HG03135 (cell line): Measurements from ENCODE around the gene WDFY2.
A peak's percentile ranks its signal among the peaks of the same experiment; 100 is the strongest.

Experiments
- ATAC-seq: cut with Tn5 transposase; IDR thresholded peaks from one replicate; pipeline ENCODE4 v1.9.1; 2021; ENCODE audit warnings: mild to moderate bottlenecking, moderate library complexity; ENCODE audit not compliant: unreplicated experiment

Gene WDFY2

DNA sequence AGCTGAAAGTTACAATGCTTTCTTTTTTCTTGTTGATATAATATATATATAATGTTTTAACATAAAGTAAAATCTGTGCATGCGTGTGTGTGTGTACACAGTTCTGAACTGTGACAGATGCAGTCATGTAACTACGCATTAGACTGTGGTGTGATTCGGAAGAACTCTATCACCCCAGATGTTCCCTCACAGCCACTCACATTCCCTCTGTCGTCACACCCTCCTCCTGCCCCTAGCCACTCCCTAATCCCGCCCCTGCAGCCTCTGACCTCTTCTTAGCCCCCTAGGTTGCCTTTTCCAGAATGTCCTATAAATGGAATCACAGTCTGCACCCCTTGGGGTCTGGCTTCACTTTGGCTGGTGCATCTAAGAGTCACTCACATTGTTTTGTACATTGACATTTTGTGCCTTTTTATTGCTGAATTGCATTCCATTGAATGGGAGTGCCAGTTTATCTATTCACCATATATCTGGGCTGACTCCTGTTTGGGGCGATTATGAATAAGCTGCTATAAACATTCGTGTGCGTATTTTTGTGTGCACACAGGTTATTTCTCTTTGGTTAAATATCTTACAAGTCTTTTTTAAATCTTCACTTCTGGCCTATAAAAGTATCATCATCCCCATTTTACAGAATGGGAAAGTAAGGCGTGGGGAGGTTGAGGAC is 199.3 kb downstream of the WDFY2 start:
- ATAC-seq: no peak

DNA sequence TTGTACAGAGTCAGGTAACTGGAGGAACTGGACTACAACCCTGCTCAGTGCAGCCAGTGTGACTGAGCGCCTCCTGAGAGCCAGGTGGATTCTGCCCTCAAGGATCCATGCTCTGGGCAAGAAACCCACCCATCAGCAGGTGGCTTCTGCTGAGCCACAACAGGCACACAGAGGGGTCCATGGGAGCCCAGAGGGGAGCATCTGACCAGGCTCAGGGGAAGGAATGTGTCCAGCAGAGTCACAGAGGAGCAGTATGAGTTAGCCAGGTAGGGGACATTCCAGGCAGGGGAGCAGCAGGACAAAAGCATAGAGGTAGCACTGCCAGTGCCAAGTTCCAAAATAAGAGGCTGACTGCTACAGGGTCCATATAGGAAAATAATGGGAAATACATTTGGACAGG is 199.8 kb downstream of the WDFY2 start:
- ATAC-seq: no peak

DNA sequence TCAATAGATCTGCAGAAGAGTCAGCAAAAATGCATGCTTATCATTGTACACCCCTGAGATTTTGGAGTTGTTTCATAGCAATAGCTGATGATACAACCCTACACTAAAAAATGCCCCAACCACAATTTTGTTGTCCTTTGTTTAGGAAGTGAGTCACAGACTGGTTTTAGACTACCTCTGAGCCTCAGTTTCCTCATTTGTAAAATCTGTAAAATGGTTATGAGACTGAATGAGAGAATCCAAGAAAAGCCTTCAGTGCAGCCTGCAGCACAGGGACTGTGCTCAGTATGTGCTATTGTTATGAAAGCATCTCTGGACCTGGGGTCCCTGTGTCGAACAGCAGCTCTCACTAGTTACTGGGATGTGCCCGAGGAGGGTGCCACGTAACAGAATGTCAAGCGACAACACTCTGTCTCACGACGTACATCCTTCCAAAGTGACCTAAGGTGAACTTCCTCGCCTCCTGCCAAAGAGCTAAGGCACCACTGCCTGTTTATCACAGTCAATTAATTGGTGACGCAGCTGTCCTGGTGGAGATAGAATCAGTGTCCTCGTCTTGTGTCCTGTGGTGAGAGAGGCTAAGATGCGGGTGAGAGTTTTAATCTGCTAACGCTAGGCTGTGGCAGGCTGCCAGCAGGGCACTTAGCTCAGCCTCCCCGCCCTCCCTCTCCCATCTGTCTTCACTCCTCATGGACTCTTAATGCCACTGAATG is 201.6 kb downstream of the WDFY2 start:
- no peak for ATAC-seq

DNA sequence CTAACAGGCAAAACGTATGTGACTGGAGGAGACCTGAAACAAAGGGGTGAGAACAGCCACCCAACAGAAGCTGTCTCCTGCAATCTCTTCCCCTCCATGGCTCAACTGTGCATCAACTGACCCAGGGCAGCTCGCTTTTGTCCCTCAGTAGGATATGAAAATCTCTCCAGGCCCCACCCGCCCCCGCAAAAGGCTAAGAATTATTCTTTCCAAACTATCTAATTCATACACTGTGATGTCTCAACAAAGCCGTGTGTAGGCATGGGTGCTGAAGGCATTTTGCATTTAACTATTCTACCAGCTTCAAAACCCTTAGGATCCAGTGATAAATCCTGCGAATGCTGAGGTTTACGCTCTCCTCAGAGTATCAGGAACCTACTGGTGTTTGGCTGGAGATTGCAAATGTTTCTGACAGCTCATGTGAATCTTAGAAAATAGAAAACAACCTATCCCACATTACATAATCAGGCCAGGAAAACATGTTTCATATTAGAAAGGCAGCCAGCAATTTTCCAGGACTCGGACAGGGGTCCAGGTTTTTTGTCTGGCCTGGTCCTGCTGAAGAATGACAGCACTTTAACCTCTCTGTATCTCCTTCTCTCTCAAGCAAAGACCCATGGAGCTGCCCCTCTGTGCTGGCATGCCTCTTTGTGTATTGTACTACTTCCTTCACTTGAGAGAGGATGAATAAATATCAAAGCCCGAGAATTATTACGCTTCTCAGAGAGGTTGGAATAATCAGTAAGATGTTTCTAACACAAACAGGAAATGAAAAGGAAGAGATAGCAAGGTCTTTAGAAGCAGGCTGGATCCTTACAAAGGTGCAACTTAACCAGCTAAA is 202.4 kb downstream of the WDFY2 start:
- ATAC-seq: no peak

DNA sequence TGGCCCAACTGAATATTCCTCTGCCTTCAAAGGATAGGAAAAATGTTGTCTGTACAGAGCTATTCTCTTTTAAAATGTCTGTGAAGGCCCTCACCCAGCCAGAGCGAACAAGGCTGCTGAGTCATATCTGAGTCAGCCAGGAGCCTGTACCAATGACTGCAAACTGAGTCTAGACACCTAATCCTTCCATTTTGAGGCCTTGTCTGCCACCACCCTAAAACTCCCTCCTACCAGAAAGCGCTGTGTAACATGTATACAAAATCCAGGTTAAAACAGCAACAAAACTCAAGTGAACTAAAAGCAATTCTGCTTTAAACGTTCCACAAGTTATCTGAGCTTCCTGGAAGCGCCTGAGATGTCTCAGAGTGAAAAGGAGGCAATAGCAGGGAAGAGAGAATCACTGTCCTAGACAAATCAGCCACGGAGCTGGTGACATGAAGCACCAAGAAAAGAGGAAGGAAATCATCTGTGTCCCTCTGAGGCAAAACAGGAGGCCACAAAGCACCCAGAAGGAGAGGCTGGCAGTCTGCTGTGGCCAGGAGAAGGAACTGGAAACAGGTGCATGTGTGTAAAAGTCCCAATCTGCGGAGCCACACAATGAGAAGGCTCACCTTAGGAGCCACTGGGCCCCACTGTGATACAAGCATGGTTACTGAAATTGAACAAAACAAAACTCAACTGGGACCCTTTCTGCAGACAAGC is 209.5 kb downstream of the WDFY2 start:
- no peak for ATAC-seq

DNA sequence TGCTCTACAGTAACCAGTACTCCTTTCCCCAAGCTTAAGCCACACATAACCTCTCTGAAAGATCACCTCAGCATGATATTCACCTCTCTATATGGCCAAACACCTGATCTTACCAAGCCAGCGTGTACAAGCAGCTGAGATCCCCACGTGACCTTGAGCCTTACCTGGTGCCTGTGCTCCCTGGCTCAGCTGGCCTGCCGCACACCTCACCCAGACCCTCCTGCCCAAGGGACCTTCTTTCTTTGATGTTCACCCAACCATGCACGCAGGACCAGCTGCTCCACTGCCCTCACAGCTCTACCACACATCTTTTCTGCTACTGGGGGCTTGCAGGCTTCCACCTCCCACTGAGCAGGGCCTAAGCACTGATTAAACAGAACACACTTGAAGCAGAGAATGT is 210.7 kb downstream of the WDFY2 start:
- no peak for ATAC-seq

DNA sequence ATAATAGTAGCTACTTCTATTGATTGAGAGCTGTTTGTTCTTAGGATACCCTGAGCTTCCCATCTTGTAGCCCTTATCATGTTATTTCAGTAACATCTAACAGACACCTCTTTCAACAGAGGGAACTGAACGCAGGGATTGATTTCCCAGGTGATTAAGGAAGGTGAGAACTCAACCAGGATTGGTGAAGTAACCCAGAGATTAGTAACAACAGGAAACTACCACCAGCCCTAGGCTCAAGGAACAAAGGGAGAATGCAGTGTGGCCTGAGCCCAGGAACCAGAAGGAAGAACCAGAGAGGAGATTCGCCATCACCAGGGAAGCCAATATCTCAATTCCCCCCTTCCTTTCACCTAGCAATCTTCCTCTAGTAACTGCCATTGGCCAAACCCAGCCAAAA is 211.2 kb downstream of the WDFY2 start:
- ATAC-seq: no peak

DNA sequence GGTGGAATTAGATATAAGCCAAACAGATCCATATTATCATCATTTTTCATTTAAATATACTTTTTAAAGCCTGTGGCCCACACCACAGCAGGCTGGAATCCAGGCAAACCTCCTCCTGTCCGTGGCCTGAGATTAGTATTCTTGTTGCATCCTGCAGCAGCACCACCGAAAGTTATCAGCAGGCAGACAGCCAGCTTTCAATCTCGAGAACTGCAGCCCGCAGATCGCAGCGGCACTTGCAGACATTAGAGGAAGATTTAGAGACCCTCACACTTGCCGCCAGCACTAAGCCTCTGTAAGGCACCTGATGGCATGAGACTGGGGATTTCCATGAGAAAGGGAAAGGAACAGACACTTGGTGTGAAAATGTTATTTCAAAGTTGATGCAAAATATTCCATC is 212.3 kb downstream of the WDFY2 start:
- ATAC-seq: no peak

DNA sequence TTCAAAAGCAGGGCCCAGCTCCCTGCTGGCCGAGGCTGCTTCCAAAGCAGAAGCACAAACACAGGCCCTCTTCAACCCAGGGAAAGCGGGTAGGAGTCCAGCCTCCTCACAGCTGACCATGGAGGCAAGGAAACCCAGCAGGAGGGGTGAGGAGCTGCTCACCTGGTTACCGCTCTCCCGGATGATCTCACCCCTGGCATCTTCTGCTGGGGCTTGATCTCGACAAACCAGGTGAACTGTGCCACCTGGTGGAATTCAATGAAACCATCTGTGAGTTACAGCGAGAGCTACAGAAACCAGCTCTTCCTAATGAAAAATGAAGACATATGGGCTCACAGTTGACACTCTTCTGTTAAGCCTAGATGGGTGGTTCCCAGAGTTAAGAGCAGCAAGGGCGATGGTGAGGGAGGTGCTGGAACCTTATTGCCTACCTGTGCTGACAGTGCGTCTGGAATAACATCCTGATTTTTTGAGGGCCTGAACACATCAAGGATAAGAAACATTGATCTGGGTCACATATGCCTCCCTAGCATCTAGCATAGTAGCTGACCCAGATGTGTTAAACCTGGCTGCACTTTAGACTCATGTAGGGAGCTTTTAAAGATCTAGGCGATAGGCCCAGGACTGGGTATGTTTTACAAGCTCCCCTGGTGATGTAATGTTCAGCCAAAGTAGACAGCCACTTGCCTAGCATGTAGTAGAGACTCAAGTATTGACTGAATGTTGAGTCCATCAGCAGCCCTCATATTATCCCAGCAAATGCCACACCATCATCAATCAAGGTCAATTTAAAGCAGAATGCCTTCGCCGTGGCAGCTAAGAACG is 213.6 kb downstream of the WDFY2 start:
- ATAC-seq: no peak

DNA sequence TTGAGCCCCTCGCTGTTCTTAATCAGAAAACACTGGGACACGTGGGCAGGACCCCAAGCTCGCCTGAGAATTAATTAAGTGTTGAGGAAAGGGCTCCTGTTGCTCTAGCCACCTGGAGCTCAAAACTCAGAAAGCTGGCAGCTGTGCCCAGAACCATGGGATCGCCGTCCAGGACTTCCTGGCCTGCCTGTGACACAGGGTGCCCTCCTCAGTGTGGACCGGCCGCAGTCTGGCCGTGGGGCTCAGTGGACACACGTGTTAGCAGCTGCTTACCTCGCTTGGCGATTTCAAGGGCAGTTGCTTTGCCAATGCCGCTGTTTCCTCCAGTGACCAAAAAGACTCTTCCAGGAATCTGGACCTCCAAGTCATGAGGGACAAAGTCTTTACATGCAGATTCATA is 215.0 kb downstream of the WDFY2 start:
- no peak for ATAC-seq

DNA sequence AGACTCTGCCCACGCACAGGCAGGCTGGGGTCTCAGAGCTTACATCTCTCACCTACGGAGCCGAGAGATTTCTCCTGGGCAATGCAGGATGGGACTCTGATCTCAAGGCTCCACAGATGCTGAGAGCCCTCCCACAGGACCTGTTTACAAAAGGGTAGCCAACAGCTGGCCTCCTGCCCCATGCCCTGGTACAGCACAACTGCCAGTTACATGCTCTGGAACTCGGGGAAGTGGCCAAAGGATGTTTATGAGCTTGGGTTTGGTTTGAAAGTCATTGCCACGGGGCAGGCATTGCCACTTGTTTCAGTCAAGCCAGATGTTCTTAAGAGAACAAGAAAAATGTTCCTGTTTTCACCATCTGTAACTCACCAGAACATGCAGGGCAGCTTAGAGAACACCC is 216.2 kb downstream of the WDFY2 start:
- no peak for ATAC-seq

DNA sequence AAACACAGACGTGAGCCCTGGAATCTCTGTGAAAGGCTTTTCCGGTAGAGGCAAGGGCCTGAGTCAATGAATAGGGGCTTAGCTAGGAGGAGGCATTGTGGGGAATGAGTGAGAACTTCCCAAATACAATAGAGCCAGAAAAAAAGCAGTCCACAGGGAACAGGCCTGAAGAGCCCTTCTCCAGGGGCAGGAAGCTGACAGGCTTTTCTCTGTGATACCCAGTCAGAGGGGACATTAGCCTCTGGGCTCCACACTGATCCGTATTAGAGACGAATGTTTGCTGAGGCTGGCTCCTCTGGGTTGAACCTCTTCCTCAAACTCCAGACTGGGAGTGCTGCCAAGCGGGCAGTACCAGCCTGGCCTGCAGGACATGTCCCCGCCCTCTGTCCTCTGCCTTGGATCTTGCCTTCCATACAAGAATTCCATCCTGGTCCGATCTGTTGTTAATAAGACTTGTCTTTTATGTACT is 217.4 kb downstream of the WDFY2 start:
- ATAC-seq: no peak

DNA sequence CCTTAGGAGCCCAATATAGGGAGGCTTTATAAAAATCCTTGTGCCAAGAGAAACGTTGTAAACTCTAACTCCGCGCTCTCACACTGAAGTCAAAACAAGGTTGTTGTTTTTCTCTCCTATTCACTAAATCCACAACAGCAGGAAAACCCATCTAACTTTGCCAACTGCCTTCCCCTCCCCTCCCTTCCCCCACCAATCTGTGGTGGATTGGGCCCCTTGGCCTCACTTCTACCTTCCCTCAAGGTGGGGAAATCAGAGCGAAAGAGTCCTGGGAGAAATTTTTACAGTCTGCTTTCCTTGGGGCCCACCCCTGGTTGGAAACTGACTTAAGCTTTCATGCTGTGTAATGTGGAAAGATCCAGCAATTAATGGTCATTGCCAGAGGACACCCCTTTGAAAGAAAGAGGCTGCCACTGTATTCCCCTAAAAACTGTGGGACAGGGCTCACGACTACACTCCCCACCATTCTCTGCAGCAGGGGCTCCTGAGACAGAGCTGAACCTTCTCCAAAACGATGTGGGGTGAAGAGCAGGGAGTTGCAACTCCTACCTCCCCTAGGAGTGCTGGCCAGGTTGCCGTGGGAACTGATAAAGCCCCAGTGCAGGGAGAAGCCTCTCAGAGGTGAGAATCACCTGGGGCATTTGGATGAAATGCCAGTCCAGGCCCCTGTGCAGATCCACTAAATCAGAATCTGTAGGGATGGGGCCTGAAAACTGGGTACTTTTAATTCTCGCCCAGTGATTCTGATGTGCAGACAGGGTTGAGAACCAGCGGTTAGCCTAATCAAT is 218.6 kb downstream of the WDFY2 start:
- no peak for ATAC-seq

DNA sequence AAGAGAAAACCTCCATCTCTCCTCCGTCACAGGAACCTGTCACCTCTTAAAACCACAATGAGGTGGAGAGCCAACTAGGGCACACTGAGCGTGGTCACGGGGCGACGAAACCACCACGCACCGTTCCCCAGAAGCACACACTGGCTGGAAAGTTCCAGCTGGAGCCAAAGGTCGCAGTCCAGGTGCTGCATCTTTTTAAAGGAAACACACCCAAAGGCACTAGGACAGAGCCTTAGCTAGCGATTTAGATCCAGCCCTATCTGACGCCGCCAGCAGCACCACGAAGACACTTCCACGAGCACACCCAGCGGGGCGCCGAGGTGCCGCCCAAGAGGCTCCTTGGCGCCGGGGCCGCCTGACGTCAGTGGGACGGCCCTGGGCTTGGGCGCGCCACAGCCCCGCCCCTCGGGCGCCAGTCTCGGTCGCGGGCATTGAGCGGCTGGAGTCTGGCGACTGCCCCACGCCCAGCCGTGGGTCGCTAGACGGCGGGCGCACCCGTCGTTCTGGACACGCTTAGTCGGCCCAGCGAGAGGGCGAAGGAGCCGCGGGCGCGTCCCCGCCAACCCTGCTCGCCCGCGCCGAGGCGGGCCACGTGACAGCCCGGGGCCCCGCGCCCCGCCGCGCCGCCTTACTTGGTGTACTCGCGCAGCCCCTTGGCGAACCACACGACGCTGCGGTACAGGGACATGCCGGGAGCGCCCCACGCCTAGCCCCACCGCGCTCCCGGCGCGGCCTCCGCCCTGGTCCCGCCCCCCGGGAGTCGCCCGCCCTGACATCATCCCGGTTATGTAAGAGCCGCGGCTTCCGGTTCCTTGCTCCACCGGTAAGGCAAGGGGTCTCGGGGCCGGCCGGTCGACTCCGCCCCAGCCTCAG is 219.4 kb downstream of the WDFY2 start, which contains the start of gene DHRS12:
TSS of gene DHRS12 (minus strand) at position 742 of the 873 bp plus-strand sequence. CDS start 4,504 bp downstream, outside the sequence.
- ATAC-seq: peak; percentile 92

DNA sequence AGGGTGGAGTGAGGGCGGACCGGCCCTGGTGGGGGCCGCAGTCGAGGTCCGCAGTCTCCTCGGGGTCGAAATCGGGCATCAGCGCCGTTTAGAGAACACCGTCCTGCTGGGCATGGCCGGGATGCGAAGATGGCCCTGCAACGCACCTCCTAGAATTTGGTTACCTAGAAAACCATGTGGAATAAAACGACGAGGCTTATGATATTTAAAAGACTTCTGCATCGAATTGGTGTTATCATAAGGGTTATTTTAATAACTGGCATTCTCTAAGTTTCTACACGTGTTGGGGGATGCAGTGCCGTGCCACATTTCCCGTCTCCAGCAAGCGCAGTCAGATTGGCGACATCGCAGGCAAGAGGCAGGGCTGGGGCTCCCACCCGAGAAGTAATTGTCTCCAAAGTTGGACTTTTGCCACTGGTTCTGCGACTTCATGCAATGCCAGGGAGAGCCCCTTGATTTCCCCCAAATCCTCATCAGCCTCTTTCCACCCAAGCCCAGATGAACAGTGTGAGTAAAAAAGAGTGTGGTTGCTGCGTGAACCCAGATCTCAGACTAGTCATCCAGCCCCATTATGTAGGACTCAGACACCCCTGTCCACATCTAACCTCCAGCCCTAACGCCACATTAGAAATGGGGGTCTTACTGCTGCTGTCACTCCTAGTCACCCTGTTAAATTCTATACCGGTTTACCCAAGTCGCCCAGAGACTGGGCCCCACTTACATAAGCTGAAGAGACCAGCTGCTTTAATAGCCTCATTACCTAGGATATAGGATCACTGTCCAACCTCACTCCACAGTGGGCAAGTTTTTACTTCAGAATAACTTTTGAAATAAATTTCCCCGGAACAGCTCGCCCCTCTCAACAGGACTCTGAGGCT is 220.3 kb downstream of the WDFY2 start:
- no peak for ATAC-seq

DNA sequence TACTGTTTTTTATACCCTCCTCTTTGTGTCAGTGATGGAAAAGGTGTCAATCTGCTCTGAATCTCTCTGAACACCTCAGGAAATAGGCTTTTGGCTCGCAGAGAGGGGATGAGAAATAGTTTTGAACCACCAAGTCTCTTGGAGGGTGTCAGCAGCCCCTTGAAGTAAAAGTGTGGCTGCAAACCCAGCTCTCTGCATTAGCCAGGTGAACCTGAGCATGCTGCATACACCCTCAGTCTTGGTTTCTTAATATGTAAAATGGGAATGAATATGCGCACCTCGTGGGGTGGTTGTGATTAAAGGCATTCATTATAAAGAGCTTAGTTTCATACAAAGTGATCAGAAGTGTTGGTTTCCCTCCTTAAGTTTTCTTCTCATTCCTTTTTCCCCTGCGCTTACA is 221.1 kb downstream of the WDFY2 start:
- ATAC-seq: no peak

DNA sequence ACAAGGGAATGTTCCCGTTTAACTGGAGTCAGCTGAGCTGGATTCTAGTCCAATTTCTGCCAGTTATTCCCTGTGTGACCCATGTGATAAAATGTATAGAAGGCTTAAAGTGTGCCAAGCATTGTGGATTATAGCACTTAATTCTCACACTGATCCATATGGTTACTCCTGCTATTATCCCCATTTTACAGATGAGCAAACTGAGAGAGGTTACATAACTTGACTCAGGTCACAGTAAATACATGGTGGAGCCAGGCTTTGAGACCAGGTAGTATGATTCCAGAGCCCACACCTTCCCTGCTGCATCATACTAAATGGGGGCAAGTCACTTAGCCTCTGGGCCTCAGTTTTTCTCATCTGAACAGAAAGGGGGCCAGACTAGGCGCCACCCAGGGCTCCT is 221.7 kb downstream of the WDFY2 start:
- ATAC-seq: no peak
